ENCODE data around the gene CYB561A3.

The CYB561A3 gene

DNA sequence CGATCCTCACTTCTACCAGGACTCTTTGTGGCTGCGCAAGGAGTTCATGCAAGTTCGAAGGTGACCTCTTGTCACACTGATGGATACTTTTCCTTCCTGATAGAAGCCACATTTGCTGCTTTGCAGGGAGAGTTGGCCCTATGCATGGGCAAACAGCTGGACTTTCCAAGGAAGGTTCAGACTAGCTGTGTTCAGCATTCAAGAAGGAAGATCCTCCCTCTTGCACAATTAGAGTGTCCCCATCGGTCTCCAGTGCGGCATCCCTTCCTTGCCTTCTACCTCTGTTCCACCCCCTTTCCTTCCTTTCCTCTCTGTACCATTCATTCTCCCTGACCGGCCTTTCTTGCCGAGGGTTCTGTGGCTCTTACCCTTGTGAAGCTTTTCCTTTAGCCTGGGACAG is 7.0 kb upstream of the CYB561A3 start:
- DNase-seq (ENCODE audit: low read depth): no peak
- TF ChIP-seq, protein P1, sequence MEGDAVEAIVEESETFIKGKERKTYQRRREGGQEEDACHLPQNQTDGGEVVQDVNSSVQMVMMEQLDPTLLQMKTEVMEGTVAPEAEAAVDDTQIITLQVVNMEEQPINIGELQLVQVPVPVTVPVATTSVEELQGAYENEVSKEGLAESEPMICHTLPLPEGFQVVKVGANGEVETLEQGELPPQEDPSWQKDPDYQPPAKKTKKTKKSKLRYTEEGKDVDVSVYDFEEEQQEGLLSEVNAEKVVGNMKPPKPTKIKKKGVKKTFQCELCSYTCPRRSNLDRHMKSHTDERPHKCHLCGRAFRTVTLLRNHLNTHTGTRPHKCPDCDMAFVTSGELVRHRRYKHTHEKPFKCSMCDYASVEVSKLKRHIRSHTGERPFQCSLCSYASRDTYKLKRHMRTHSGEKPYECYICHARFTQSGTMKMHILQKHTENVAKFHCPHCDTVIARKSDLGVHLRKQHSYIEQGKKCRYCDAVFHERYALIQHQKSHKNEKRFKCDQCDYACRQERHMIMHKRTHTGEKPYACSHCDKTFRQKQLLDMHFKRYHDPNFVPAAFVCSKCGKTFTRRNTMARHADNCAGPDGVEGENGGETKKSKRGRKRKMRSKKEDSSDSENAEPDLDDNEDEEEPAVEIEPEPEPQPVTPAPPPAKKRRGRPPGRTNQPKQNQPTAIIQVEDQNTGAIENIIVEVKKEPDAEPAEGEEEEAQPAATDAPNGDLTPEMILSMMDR (IDR thresholded peaks at IDR 0.05; ENCODE audit: insufficient read depth, low read depth, low read length, missing control alignments): no peak
- no peak overlapping the region for H3K4me3 ChIP-seq (ENCODE audit: low read length)

DNA sequence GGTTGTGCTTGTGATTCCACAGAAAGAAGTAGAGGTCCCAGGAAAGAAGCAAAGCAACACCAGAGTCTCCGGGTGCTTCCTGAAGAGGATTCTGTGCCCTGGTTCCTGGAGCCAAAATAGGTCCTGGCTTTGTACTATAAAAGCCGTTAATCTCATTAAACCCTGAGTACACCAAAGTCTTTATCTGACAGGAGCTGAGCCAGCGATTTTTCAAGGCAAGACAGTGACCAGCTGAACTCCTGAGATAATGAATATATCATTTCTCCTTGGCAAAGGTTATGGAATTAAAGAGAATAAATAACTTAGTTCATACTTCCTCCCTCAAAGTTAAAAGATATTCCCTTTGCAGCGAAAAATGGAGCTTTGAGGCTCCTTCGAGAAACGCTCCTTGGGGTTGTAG is 5.7 kb upstream of the CYB561A3 start:
- H3K4me3 ChIP-seq (ENCODE audit: low read length): no peak overlapping the region
- DNase-seq (ENCODE audit: low read depth): no peak
- TF ChIP-seq, protein P1 (IDR thresholded peaks at IDR 0.05; ENCODE audit: insufficient read depth, low read depth, low read length, missing control alignments): no peak

DNA sequence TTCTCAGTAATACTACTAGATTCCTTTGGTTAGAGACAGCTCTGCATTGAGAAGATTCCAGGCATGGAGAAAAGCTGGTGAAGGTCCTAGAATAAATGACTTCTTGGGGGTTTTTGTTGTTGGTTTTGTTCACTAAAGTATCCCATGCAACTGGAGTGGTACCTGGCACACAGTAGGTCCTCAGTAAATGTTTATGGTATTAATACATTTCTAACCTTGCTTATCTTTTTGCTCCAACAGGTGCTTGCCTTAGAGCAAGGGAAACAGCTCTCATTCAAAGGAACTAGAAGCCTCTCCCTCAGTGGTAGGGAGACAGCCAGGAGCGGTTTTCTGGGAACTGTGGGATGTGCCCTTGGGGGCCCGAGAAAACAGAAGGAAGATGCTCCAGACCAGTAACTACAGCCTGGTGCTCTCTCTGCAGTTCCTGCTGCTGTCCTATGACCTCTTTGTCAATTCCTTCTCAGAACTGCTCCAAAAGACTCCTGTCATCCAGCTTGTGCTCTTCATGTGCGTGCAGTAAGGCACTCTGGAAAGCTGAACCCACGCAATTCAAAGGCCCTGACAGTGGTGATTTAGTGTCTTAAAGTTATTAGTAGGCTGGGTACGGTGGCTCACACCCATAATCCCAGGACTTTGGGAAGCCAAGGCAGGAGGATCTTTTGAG is 2.5 kb upstream of the CYB561A3 start:
- no peak for DNase-seq (ENCODE audit: low read depth)
- no peak overlapping the region for H3K4me3 ChIP-seq (ENCODE audit: low read length)
- TF ChIP-seq, protein P1 (IDR thresholded peaks at IDR 0.05; ENCODE audit: insufficient read depth, low read depth, low read length, missing control alignments): no peak

DNA sequence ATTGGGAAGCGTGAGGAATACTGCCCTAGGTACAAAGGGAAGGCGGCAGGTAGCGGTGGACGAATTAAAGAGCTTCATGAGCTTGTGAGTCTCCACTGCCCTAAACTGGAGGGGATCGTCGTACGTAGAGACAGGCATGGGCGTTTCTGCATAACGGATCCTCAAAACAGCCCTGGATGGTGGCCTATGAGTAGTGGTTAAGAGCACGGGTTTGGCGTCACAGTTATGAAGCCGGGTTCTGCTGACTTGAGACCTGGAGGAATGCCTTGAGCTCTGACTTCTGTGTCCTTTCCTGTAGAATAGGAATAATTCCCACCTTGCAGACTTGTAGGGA is 827 bp upstream of the CYB561A3 start:
- DNase-seq (ENCODE audit: low read depth): peak; percentile 44
- peak overlapping the region; percentile 71 for H3K4me3 ChIP-seq (ENCODE audit: low read length)
- TF ChIP-seq, protein P1 (IDR thresholded peaks at IDR 0.05; ENCODE audit: insufficient read depth, low read depth, low read length, missing control alignments): no peak

DNA sequence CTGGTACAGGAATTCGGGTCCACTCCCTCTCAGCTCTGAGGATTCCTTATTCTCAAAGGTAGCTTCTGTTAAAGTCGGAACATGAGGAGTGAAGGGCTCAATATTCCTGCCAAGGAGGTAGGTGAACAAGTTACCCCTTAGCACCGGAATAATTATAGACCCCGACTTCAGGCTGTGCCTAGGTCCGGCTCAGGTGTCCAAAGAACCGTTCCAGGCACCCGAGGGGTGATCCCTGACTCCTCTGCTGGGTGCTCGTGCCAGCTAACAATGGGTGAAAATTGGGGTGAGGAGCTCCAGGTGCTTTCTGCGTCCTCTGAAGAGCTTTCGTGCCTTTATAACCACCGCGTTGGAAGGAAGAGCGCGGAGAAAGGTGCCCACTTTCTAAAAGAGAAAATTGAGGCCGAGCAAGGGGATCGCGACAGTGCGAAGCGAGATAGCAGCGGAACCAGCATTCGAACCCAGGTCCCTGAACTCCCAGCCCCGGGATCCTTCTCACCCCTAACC is 393 bp downstream of the CYB561A3 start:
- TF ChIP-seq, protein P1 (IDR thresholded peaks at IDR 0.05; ENCODE audit: insufficient read depth, low read depth, low read length, missing control alignments): no peak
- H3K4me3 ChIP-seq (ENCODE audit: low read length): peak overlapping the region; percentile 71
- DNase-seq (ENCODE audit: low read depth): no peak

DNA sequence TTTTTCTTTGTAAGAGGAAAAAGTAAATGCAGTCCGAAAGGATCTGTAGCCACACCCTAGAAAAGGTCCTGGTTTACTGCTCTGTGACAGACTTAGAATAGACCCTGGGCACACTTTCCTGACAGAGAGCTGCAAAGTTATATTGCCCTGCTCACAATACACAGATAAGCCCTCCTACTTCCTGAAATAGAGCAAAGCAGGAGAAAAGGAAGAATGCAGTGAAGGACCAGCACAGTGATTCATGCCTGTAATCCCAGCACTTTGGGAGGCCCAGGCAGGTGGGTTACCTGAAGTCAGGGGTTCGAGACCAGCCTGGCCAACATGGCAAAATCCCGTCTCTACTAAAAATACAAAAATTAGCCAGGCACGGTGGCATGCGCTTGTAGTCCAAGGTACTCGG is 2.2 kb downstream of the CYB561A3 start:
- no peak overlapping the region for H3K4me3 ChIP-seq (ENCODE audit: low read length)
- TF ChIP-seq, protein P1 (IDR thresholded peaks at IDR 0.05; ENCODE audit: insufficient read depth, low read depth, low read length, missing control alignments): no peak
- no peak for DNase-seq (ENCODE audit: low read depth)

DNA sequence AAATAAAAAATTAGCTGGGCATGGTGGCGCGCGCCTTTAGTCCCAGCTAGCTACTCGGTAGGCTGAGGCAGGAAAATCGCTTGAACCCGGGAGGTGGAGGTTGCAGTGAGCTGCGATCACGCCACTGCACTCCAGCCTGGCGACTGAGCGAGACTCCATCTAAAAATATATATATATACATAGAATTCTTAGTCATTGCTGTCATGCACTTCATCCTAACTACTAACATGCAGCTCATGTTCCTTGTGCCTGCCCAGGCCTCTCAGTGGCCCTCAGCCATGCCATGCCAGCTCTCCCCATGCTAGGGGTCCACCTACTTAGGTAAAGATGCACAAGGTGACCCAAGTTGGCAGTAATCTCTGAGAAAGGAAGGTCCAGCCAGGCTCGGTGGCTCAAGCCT is 3.1 kb downstream of the CYB561A3 start:
- H3K4me3 ChIP-seq (ENCODE audit: low read length): no peak overlapping the region
- no peak for DNase-seq (ENCODE audit: low read depth)
- TF ChIP-seq, protein P1 (IDR thresholded peaks at IDR 0.05; ENCODE audit: insufficient read depth, low read depth, low read length, missing control alignments): no peak

Measured in epithelial cell of esophagus (primary cell).